ENCODE results near the gene DUSP5. TPM values are rescaled to one million over a fixed set of nuclear protein-coding genes. Genes with fewer than 3 reads are reported as not detected.

The DUSP5 gene
- polyA plus RNA-seq, 2 of the 4 experiments (the other 2 are of a cell fraction), result 48.8 to 171 TPM

DNA sequence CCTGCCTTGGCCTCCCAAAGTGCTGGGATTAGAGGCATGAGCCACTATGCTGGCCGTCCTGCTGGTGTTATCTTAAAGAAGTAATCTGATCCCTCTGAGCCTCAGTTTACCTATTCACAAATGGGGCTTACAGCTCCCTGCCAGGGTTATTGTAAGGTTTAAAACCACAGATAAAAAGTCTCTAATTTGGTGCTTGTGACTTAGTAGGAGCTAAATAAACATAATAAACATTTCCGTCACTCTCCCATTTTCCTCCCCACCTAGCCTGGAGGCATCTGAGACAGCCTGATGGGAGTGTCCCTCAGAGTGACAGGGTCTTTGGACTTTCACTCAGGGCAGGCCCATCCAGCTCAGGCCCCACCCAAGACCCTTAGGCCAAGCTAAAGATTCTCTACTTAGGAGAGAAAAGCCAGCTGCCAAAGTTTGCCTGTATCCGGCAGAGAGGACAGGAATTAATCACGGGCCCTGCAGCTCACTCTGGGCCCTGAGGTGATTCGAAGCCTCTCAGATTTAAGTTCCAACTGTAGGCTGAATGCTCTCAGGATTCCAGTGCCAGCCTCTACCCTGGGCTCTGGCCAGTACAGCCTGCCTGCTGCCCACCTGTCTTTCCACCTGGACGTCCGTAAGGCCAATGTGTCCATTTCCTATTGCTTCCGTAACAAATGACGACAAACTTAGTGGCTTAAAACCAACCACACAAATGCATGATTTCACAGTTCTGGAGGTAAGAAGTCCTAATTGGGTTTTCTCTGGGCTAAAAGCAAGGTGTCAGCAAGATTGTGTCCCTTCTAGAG is 21.8 kb upstream of the DUSP5 start:
- H3K4me1 ChIP-seq, result no peaks in the 10 kb centered on the region
- ChIA-PET POLR2A (no interaction called here), CTCF (interaction anchor here (2.0 kb wide), 1 partner anchor 9 kb away, joined by 7 read pairs; no protein-coding TSS in a partner anchor)
- H3K4me2 ChIP-seq, result no peak overlapping the region
- H3K9me3 ChIP-seq, result no peaks in the 10 kb centered on the region; the same call in 2 of the 3 replicates
- no peak overlapping the region for H3K4me3 ChIP-seq
- FAIRE-seq (no peak), ATAC-seq (no peak), DNase-seq (ENCODE audit: low read depth in 1 of 2, low spot score in 1 of 2) (no peak)
- TF ChIP-seq RNF2 (IDR thresholded peaks at IDR 0.05; ENCODE audit: borderline replicate concordance, low read depth) (no peak), MAFK (IDR thresholded peaks at IDR 0.05; ENCODE audit: partially characterized antibody) (no peak), ZC3H11A (IDR thresholded peaks at IDR 0.05) (no peak), HOXB13 (CRISPR knock-in tag; IDR thresholded peaks at IDR 0.05; ENCODE audit: low read depth) (no peak), CHD2 (IDR thresholded peaks at IDR 0.05; ENCODE audit: low read length, partially characterized antibody) (no peak), JUN (IDR thresholded peaks at IDR 0.05) (no peak), KDM5A (IDR thresholded peaks at IDR 0.05) (no peak)
- TF ChIP-seq, protein P1, sequence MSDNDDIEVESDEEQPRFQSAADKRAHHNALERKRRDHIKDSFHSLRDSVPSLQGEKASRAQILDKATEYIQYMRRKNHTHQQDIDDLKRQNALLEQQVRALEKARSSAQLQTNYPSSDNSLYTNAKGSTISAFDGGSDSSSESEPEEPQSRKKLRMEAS (IDR thresholded peaks at IDR 0.05), result no peak
- TF ChIP-seq, protein P2, sequence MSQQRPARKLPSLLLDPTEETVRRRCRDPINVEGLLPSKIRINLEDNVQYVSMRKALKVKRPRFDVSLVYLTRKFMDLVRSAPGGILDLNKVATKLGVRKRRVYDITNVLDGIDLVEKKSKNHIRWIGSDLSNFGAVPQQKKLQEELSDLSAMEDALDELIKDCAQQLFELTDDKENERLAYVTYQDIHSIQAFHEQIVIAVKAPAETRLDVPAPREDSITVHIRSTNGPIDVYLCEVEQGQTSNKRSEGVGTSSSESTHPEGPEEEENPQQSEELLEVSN (IDR thresholded peaks at IDR 0.05; ENCODE audit: borderline replicate concordance, low read depth), result no peak
- TF ChIP-seq, protein P3, sequence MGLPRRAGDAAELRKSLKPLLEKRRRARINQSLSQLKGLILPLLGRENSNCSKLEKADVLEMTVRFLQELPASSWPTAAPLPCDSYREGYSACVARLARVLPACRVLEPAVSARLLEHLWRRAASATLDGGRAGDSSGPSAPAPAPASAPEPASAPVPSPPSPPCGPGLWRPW (IDR thresholded peaks at IDR 0.05), result no peak
- TF ChIP-seq, protein P4, sequence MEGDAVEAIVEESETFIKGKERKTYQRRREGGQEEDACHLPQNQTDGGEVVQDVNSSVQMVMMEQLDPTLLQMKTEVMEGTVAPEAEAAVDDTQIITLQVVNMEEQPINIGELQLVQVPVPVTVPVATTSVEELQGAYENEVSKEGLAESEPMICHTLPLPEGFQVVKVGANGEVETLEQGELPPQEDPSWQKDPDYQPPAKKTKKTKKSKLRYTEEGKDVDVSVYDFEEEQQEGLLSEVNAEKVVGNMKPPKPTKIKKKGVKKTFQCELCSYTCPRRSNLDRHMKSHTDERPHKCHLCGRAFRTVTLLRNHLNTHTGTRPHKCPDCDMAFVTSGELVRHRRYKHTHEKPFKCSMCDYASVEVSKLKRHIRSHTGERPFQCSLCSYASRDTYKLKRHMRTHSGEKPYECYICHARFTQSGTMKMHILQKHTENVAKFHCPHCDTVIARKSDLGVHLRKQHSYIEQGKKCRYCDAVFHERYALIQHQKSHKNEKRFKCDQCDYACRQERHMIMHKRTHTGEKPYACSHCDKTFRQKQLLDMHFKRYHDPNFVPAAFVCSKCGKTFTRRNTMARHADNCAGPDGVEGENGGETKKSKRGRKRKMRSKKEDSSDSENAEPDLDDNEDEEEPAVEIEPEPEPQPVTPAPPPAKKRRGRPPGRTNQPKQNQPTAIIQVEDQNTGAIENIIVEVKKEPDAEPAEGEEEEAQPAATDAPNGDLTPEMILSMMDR (IDR thresholded peaks at IDR 0.05), result no peak
- 0 out of 6 replicates have a peak overlapping the region, but pooled peaks of 1 of the 2 experiments have one; percentile 13 for H3K27ac ChIP-seq
- 87% methylated on average over 7 of the region's 9 CpGs for WGBS (ENCODE audit: missing lambda C conversion rate)

DNA sequence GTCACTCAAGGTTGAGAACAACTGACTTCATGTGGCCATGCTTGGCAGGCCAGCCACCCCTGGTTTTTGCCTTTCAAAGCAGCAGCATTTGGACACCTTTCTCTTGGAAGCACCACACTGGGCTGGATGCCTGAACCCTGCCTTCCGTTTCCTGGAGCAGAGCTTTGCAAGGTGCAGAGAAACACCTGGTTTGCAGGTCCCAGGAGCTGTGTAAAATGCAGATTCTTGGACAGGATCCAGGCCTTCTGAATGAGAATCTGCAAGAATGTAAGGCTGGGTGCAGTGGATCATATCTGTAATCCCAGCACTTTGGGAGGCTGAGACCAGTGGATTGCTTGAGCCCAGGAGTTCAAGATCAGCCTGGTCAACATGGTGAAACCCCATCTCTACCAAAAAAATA is 18.0 kb upstream of the DUSP5 start:
- no peak for DNase-seq (ENCODE audit: low read depth in 1 of 2, low spot score in 1 of 2)
- Histone ChIP-seq H3K4me2 (no peak overlapping the region), H3K4me1 (peaks cover 22% of the 10 kb centered on the region), H3K27ac (peak overlapping the region in 1 of 2 experiments; percentile 6; a peak in 1 of 6 replicates), H3K9me3 (no peaks in the 10 kb centered on the region), H3K4me3 (no peak overlapping the region)
- FAIRE-seq, result no peak
- ChIA-PET CTCF (no interaction called here), POLR2A (no interaction called here)
- 83% methylated on average over 1 of the region's 1 CpG for WGBS (ENCODE audit: missing lambda C conversion rate)
- no peak for ATAC-seq
- TF ChIP-seq SMC3 (IDR thresholded peaks at IDR 0.05) (no peak), HMGXB4 (CRISPR knock-in tag; IDR thresholded peaks at IDR 0.05; ENCODE audit: borderline replicate concordance) (no peak), PHF8 (IDR thresholded peaks at IDR 0.05; ENCODE audit: borderline replicate concordance, low read depth) (no peak), TFCP2L1 (CRISPR knock-in tag; IDR thresholded peaks at IDR 0.05) (no peak), ZFP36 (IDR thresholded peaks at IDR 0.05; ENCODE audit: borderline replicate concordance, partially characterized antibody) (no peak), JUNB (IDR thresholded peaks at IDR 0.05) (no peak), EHMT2 (IDR thresholded peaks at IDR 0.05; ENCODE audit: low read depth) (no peak), BHLHE40 (IDR thresholded peaks at IDR 0.05; ENCODE audit: low read depth, low read length) (no peak), KDM1A (IDR thresholded peaks at IDR 0.05; ENCODE audit: low read depth) (no peak), RARB (CRISPR knock-in tag; IDR thresholded peaks at IDR 0.05) (no peak), MYC (IDR thresholded peaks at IDR 0.05; ENCODE audit: borderline replicate concordance, low read length) (no peak), CBX2 (IDR thresholded peaks at IDR 0.05; ENCODE audit: borderline replicate concordance, low read depth) (no peak), CHD4 (IDR thresholded peaks at IDR 0.05; ENCODE audit: borderline replicate concordance) (no peak), CBX8 (IDR thresholded peaks at IDR 0.05) (no peak)
- TF ChIP-seq, protein P5, sequence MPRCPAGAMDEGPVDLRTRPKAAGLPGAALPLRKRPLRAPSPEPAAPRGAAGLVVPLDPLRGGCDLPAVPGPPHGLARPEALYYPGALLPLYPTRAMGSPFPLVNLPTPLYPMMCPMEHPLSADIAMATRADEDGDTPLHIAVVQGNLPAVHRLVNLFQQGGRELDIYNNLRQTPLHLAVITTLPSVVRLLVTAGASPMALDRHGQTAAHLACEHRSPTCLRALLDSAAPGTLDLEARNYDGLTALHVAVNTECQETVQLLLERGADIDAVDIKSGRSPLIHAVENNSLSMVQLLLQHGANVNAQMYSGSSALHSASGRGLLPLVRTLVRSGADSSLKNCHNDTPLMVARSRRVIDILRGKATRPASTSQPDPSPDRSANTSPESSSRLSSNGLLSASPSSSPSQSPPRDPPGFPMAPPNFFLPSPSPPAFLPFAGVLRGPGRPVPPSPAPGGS (IDR thresholded peaks at IDR 0.05), result no peak
- TF ChIP-seq, protein P4 (IDR thresholded peaks at IDR 0.05), result no peak
- TF ChIP-seq, protein P3 (IDR thresholded peaks at IDR 0.05), result no peak
- TF ChIP-seq, protein P2 (IDR thresholded peaks at IDR 0.05; ENCODE audit: borderline replicate concordance, low read depth), result no peak

All from A549 (cell line).